H1 (cell line): ENCODE data around the gene TRAF3. TPM values are rescaled to one million over a fixed set of nuclear protein-coding genes. Genes with fewer than 3 reads are reported as not detected.
"Not testable (repeated sequence)": the region's sequence is repeated elsewhere in the genome, so short reads cannot be mapped to it uniquely, and the experiment has no call there.

Experiments used
- CTCF ChIA-PET: fragments of 300-600 bp; sonication (Branson Sonifier 250); formaldehyde crosslinking; loops from one replicate; lab custom pipeline; 2021; ENCODE audit not compliant: partially characterized antibody; lab: Charles Lee
- POLR2A ChIA-PET: fragments of 300-600 bp; sonication (Branson Sonifier 250); formaldehyde crosslinking; loops from one replicate; lab custom pipeline; 2021; ENCODE audit warnings: inconsistent platforms; ENCODE audit not compliant: partially characterized antibody; lab: Charles Lee
- DNase-seq, 2 experiments: peaks; one replicate each; pipeline versions ENCODE4 v3.0.0 to v3.0.0-alpha.2; 2010 to 2022; ENCODE audit warnings: low spot score in 2 of 2, low read depth in 1 of 2, mixed read lengths in 1 of 2
- FAIRE-seq: peaks from 2 replicates; lab custom pipeline; 2011; peaks lifted over from hg19 to GRCh38; lab: Jason Lieb, UNC
- H2AFZ ChIP-seq: 2 replicates; pipeline ENCODE4 v1.8.1; 2012; ENCODE audit warnings: low read length, inconsistent platforms
- H2AK5ac ChIP-seq: 2 replicates; pipeline ENCODE4 v1.6.1; 2013; ENCODE audit warnings: low read depth, low read length
- H2BK120ac ChIP-seq: replicated peaks from 2 replicates; pipeline ENCODE3; 2013; ENCODE audit warnings: low read depth, low read length, inconsistent platforms
- H2BK12ac ChIP-seq: 2 replicates; pipeline ENCODE4 v1.6.1; 2013; ENCODE audit warnings: low read depth, low read length
- H2BK15ac ChIP-seq: 2 replicates; pipeline ENCODE4 v1.6.1; 2013; ENCODE audit warnings: low read length
- H2BK20ac ChIP-seq: 2 replicates; pipeline ENCODE4 v1.6.1; 2013; ENCODE audit warnings: low read length
- H2BK5ac ChIP-seq: 2 replicates; pipeline ENCODE4 v1.6.1; 2013; ENCODE audit warnings: low read depth, low read length
- H3K14ac ChIP-seq: 2 replicates; pipeline ENCODE4 v1.6.1; 2013; ENCODE audit warnings: inconsistent platforms; ENCODE audit not compliant: insufficient read length
- H3K18ac ChIP-seq: 2 replicates; pipeline ENCODE4 v1.6.1; 2013; ENCODE audit warnings: low read length; ENCODE audit errors: extremely low read depth
- H3K23ac ChIP-seq: 2 replicates; pipeline ENCODE4 v1.6.1; 2013; ENCODE audit warnings: inconsistent platforms; ENCODE audit not compliant: insufficient read length
- H3K23me2 ChIP-seq: 2 replicates; pipeline ENCODE4 v1.6.1; 2013; ENCODE audit warnings: low read depth, low read length
- H3K27ac ChIP-seq: 2 replicates; pipeline ENCODE4 v1.6.1; 2011; ENCODE audit warnings: low read depth, low read length, inconsistent platforms
- H3K27me3 ChIP-seq, 4 experiments: replicated peaks in 1 of 4; 1 replicate in 1 of 4; 2 replicates in 3 of 4; pipeline versions ENCODE4 v1.6.1 to v1.8.1; 2011 to 2013; ENCODE audit warnings: low read length in 3 of 4, mild to moderate bottlenecking in 3 of 4, inconsistent platforms in 2 of 4, mixed read lengths in 2 of 4, moderate library complexity in 1 of 4; ENCODE audit not compliant: control insufficient read depth in 3 of 4, insufficient read depth in 3 of 4; ENCODE audit errors: extremely low read depth in 1 of 4
- H3K36me3 ChIP-seq, 4 experiments: 2 replicates each; pipeline versions ENCODE4 v1.6.1 to v1.8.1; 2011 to 2013; ENCODE audit warnings: mild to moderate bottlenecking in 4 of 4, low read length in 3 of 4, moderate library complexity in 2 of 4, control low read depth in 1 of 4, inconsistent platforms in 1 of 4; ENCODE audit not compliant: insufficient read depth in 4 of 4, control insufficient read depth in 2 of 4
- H3K4ac ChIP-seq: replicated peaks from 2 replicates; pipeline ENCODE3; 2013; ENCODE audit warnings: low read length, low read depth, mixed read lengths, inconsistent platforms; ENCODE audit not compliant: insufficient read length
- H3K4me1 ChIP-seq, 4 experiments: replicated peaks in 1 of 4; 1 replicate in 1 of 4; 2 replicates in 3 of 4; pipeline versions ENCODE4 v1.6.1 to v1.8.1; 2011 to 2013; ENCODE audit warnings: low read length in 3 of 4, inconsistent platforms in 2 of 4, mixed read lengths in 1 of 4; ENCODE audit not compliant: insufficient read depth in 4 of 4, control insufficient read depth in 3 of 4
- H3K4me2 ChIP-seq, 2 experiments: 2 replicates each; pipeline versions ENCODE4 v1.6.1 to v1.8.1; 2011 to 2013; ENCODE audit warnings: low read depth in 2 of 2, low read length in 2 of 2, control low read depth in 1 of 2, inconsistent platforms in 1 of 2, mild to moderate bottlenecking in 1 of 2; ENCODE audit not compliant: insufficient read depth in 1 of 2
- H3K4me3 ChIP-seq, 4 experiments: fragments of 200-600, 300-600 bp in 1 of 4; sonication (generic), shearing (Covaris generic), sonication (Bioruptor Twin) in 1 of 4; 2 replicates each; pipeline versions ENCODE4 v1.5.1 to v1.8.1; 2011 to 2016; ENCODE audit warnings: low read length in 4 of 4, low read depth in 3 of 4, control low read depth in 2 of 4, inconsistent platforms in 2 of 4, mild to moderate bottlenecking in 2 of 4, mixed read lengths in 1 of 4, moderate library complexity in 1 of 4; ENCODE audit not compliant: insufficient read depth in 2 of 4; ENCODE audit errors: extremely low read depth in 1 of 4
- H3K56ac ChIP-seq: replicated peaks from 2 replicates; pipeline ENCODE3; 2013; ENCODE audit warnings: low read depth, mild to moderate bottlenecking, mixed read lengths, low read length, inconsistent platforms; ENCODE audit not compliant: insufficient read length
- H3K79me1 ChIP-seq: 2 replicates; pipeline ENCODE4 v1.6.1; 2013; ENCODE audit warnings: low read depth, low read length, control low read depth
- H3K79me2 ChIP-seq, 2 experiments: 2 replicates each; pipeline versions ENCODE4 v1.6.1 to v1.8.1; 2012 to 2013; ENCODE audit warnings: low read length in 2 of 2, mild to moderate bottlenecking in 2 of 2, inconsistent platforms in 1 of 2; ENCODE audit not compliant: insufficient read depth in 2 of 2, control insufficient read depth in 1 of 2
- H3K9ac ChIP-seq, 4 experiments: replicated peaks in 1 of 4; 1 replicate in 1 of 4; 2 replicates in 3 of 4; pipeline versions ENCODE4 v1.6.1 to v1.8.1; 2011 to 2013; ENCODE audit warnings: low read depth in 3 of 4, low read length in 3 of 4, control low read depth in 2 of 4, mild to moderate bottlenecking in 2 of 4, moderate library complexity in 2 of 4, inconsistent platforms in 1 of 4; ENCODE audit errors: extremely low read depth in 1 of 4
- H3K9me3 ChIP-seq, 2 experiments: 2 replicates each; pipeline versions ENCODE4 v1.6.1 to v1.8.1; 2012 to 2013; ENCODE audit warnings: mild to moderate bottlenecking in 2 of 2, moderate library complexity in 2 of 2, control low read depth in 1 of 2, inconsistent platforms in 1 of 2, low read depth in 1 of 2, low read length in 1 of 2, mixed read lengths in 1 of 2; ENCODE audit not compliant: insufficient read depth in 2 of 2
- H4K20me1 ChIP-seq, 2 experiments: replicated peaks in 1 of 2; 2 replicates each; pipeline versions ENCODE3 to v1.8.1; 2011 to 2013; ENCODE audit warnings: inconsistent platforms in 2 of 2, low read length in 2 of 2, mild to moderate bottlenecking in 1 of 2; ENCODE audit not compliant: insufficient read depth in 2 of 2, control insufficient read depth in 1 of 2
- H4K5ac ChIP-seq: 2 replicates; pipeline ENCODE4 v1.6.1; 2013; ENCODE audit warnings: low read length, low read depth, mixed read lengths, inconsistent platforms; ENCODE audit not compliant: insufficient read length
- H4K8ac ChIP-seq: 2 replicates; pipeline ENCODE4 v1.8.0; 2013; ENCODE audit warnings: mild to moderate bottlenecking, moderate library complexity, low read length, inconsistent platforms; ENCODE audit not compliant: insufficient read depth; ENCODE audit errors: extremely low read depth
- H4K91ac ChIP-seq: replicated peaks from 2 replicates; pipeline ENCODE3; 2013; ENCODE audit warnings: low read length, mixed read lengths, inconsistent platforms; ENCODE audit not compliant: insufficient read length
- WGBS, 2 experiments: shearing (Covaris generic) in 1 of 2; methylation state at CpG; one replicate each; pipeline versions ENCODE4 v1.1.6 to v1.1.7; 2013 to 2015; ENCODE audit warnings: low lambda C conversion rate in 2 of 2, mixed read lengths in 2 of 2, inconsistent platforms in 1 of 2, low coverage in 1 of 2, missing lambda C conversion rate in 1 of 2; ENCODE audit not compliant: insufficient replicate concordance in 2 of 2, insufficient coverage in 1 of 2, insufficient read length in 1 of 2; ENCODE audit errors: extremely low coverage in 1 of 2, missing lambda C conversion rate in 1 of 2; 5-methylcytosine and 5-hydroxymethylcytosine counted together
- polyA plus RNA-seq, 7 experiments: library from polyadenylated mRNA; depleted of rRNA in 3 of 7; stranded (reverse) in 5 of 7; unstranded in 2 of 7; fragments of >200 nt in 5 of 7; fragments of 200-250 nt in 2 of 7; gene quantifications; 1 replicate in 5 of 7; 2 replicates in 1 of 7; 4 replicates in 1 of 7; pipeline versions ENCODE4 v1.2.1 to v1.2.3, GENCODE V29; 2011 to 2013; ENCODE audit warnings: missing spikeins in 2 of 7, mixed read lengths in 2 of 7
- total RNA-seq: library from RNA; stranded (reverse); fragmentation: NEBNext Ultra II Directional; extraction: Animal tissue kit (Norgen Biotek cat#: 25700); gene quantifications from 2 replicates; pipeline ENCODE4 v1.2.1, GENCODE V29; 2021

The TRAF3 gene
- total and polyA plus RNA-seq, 2 of the 8 experiments (the other 6 are each of a cell fraction or from before 2014, with no cell fraction given): 5.8 to 12.1 TPM

GRCh38 chr14:102822887-102823286 lies 45.6 kb downstream of the TRAF3 start:
- H4K20me1 ChIP-seq, H3K14ac ChIP-seq, H3K9me3 ChIP-seq, H3K79me2 ChIP-seq, H2BK15ac ChIP-seq, H3K4ac ChIP-seq, H2BK120ac ChIP-seq, H2BK20ac ChIP-seq, H2AFZ ChIP-seq, H3K56ac ChIP-seq, H3K27ac ChIP-seq, H3K23me2 ChIP-seq, H3K4me3 ChIP-seq, H4K5ac ChIP-seq, H4K91ac ChIP-seq, DNase-seq, H3K18ac ChIP-seq, H3K27me3 ChIP-seq, H4K8ac ChIP-seq, H3K23ac ChIP-seq, H3K79me1 ChIP-seq, CTCF ChIA-PET, H2AK5ac ChIP-seq, H3K36me3 ChIP-seq, FAIRE-seq, H2BK12ac ChIP-seq, H3K4me2 ChIP-seq, H3K9ac ChIP-seq, H2BK5ac ChIP-seq: not testable (repeated sequence)
- 91% methylated on average over 5 of the region's 6 CpGs; no CpG with 5 or more reads in 1 of the 2 experiments for WGBS, 2 experiments
- POLR2A ChIA-PET: interaction anchor here (0.8 kb wide), 1 partner anchor 11 kb away, joined by 3 read pairs; no protein-coding TSS in a partner anchor
- peaks cover 0 to 14% (median 9%) of the 10 kb centered on the region in 4 experiments; a peak in 5 of 7 replicates for H3K4me1 ChIP-seq
